HFF-Myc (cell line): ENCODE measurements around the gene TMEM98.

Experiments used
- DNase-seq: peaks from one replicate; pipeline ENCODE4 v3.0.0-alpha.2; 2011; ENCODE audit warnings: low read depth; ENCODE audit errors: extremely low read depth
- H3K4me3 ChIP-seq: replicated peaks from 2 replicates; pipeline ENCODE4 v1.5.1; 2011; ENCODE audit warnings: low read depth, mild to moderate bottlenecking, control low read depth, low read length
- TF ChIP-seq, protein P1 (sequence below): IDR thresholded peaks from 2 replicates; pipeline ENCODE4 v1.5.1; 2012; ENCODE audit warnings: mild to moderate bottlenecking, low read depth, low read length, control low read depth; ENCODE audit errors: missing control alignments

TMEM98 gene

DNA sequence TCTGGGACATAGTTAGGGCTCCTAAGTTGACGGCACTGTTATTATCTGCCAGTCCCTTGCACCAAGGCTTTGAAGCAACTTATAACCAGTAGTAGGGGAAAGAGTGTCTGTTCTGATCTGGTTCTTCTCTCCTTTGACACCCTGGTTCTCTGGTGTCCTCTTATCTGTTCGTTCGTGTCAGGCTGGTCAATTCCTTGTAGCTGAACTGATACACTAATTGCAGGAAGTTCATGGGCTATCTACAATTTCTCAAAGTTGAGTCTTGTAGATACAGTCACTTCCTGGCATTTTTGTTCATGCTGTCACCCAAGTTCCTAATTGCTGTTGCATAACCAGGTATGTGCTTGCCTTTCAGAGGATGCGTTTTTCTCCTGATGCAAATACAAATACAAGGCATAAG is 33.7 kb upstream of the TMEM98 start:
- DNase-seq: no peak
- no peak overlapping the region for H3K4me3 ChIP-seq
- TF ChIP-seq, protein P1, sequence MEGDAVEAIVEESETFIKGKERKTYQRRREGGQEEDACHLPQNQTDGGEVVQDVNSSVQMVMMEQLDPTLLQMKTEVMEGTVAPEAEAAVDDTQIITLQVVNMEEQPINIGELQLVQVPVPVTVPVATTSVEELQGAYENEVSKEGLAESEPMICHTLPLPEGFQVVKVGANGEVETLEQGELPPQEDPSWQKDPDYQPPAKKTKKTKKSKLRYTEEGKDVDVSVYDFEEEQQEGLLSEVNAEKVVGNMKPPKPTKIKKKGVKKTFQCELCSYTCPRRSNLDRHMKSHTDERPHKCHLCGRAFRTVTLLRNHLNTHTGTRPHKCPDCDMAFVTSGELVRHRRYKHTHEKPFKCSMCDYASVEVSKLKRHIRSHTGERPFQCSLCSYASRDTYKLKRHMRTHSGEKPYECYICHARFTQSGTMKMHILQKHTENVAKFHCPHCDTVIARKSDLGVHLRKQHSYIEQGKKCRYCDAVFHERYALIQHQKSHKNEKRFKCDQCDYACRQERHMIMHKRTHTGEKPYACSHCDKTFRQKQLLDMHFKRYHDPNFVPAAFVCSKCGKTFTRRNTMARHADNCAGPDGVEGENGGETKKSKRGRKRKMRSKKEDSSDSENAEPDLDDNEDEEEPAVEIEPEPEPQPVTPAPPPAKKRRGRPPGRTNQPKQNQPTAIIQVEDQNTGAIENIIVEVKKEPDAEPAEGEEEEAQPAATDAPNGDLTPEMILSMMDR: no peak

DNA sequence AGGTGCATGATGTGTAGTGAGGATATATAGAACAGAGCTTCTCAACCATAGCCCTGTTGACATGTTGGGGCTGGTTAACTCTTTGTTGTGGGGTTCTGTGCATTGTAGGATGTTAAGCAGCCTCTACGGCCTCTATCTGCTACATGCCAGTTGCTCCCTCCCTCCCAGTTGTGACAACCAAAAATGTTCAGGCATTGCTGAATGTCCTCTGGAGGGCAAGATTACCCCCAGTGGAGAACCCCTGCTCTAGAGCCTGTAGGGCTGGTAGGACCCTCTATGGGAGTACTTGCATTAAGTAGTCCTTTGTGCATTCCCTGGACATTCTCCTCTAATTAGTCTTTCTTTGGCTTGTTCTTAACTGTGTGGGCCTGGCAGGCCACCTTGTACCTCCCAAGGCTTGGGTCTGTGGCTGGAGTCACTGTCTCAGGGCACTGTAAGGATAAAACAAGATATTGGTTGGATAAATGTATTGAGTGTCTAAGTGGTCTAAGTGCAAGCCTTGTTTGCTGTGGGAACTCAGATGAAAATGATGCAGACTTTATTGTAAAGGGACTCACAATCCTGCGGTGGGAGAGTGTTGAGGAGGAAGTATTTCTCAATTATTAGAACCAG is 31.2 kb upstream of the TMEM98 start:
- no peak overlapping the region for H3K4me3 ChIP-seq
- TF ChIP-seq, protein P1: no peak
- DNase-seq: no peak

DNA sequence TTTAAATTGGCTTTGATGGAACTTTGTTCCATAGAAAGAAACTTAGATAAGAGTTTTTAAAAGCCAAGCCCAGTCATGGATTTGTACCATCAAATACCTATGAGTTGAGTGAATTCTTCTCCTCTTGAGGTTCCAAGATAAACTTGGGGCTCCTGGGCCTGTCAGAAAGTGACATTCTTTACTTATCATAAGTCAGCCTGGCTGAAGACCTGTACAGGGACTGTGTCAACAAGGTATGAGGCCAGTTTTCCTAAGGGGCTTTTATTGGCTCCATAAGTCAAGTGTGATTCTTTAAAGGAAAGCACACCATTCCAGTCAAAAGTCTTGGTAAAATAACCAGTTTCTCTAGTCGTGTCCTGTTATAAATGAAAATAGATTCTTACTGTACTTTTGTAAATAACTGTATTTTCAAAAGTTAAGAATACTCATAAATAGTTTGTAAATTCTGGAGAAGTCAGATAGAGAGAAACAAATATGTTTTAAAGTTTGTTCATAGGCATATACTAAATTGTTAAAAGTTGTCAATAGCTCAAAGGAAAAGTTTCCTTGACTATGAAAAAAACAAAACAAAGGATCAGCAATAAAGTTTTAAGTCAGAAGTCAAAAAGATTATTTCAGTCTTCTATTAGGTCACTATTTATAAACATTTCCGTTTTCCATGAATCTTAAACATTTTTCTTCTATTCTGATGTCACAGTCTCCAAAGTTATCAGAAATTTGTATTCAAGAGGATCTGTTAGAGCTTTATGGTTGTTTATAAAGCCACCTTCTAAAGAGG is 28.5 kb upstream of the TMEM98 start:
- no peak for DNase-seq
- no peak overlapping the region for H3K4me3 ChIP-seq
- TF ChIP-seq, protein P1: no peak

DNA sequence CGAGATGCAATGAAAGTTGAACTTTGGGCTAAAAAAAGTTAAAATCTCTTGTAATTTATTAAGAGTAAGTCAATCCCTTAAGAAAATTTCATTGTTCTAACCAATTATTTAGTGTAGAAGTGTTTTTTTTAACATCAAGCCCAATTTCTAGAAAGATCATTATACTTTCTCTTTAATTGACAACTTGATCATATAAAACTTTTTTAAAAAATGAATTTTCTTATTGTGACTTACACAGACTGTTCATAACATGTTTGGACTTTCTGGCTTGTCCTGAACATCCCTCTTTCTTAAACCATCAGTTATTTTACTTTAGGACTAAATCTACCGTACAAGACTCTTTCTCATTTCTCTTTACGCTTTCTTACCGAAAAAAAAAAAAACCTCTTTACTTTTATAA is 26.2 kb upstream of the TMEM98 start:
- TF ChIP-seq, protein P1: no peak
- no peak overlapping the region for H3K4me3 ChIP-seq
- DNase-seq: no peak

DNA sequence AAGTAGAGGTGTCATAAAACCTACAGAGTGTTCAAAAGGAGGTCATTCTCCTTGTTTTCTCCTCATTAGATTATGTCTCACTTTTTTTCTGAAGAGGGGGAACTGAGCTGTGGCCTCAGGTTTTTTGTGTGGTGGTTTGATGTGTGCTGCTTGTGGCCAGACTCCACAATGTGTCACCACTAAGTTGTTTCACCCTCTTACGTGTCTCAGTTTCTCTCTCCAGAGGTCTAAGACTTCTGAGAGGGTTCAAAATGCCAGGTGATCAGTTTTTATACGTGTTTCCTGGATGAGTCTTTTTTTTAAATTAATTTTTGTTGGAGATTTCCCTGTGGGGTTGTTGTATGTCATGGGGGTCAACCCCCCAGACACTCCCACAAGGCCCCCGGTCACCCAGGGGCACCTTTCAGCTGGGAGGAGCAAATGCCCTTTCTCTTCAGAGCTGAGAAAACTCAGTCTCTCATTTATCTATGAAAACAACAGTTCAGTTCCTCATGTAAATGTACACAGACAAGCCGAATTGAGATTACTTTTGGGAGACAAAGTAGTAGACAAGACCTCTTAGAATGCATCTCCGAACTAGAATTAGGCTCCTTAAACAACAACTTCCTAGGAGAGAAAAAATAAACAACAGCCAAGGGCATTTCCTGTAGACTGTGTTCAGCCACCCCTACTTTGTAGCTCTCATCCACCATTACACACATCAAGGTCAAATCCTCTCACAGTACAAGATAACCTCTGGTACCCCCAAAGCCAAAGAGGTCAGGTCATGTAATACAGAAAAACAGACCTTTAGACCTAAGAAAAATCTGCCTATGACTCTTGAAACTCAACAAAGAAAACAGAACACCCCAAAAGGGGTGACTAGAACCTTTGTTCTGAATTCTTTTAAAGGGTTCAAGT is 23.9 kb upstream of the TMEM98 start:
- TF ChIP-seq, protein P1: no peak
- DNase-seq: no peak
- H3K4me3 ChIP-seq: no peak overlapping the region

DNA sequence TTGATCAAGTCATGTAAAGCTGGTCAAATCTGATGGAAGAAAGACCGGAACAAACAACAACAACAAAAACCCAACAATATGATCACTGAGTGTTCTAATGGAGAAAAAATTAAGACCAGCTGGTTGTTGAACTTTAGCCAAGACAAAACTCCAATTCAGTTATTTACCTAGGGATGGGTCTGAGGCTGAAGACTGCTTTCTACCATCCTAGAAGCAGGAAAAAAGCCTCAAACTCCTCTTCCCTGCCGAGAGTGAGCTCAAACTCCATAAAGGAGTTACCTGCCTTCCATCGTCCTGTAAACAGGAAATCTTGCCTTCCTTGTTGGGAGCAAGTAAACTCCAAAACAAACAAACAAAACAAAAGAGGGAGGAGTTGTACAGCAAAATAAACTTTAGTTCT is 23.1 kb upstream of the TMEM98 start:
- TF ChIP-seq, protein P1: no peak
- no peak for DNase-seq

More for the DNA sequence above, 23.1 kb upstream of the TMEM98 start:
- H3K4me3 ChIP-seq: no peak overlapping the region
